ENCODE data around the gene TMEM52B.

The TMEM52B gene

DNA sequence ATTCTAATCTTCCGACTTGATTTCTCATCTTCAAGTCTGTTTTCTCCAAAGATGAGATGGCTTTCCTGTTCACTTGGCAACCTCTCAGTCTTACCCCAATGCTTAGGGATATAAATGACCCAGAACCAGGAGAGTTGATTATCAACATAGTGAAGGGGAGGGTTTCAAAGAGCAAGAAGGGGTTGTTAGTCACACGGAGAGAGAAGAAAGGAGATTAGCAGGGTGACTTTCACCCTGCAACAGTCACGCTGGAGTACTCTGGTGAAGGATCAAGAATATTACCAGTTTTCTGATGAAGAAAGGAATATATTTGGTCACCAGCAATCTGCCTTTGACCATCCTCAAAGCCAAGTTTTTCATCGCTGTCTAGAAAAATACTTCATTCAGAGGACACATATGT, at the start of gene TMEM52B:
Gene TMEM52B (plus strand): TSS at position 212 of the 400 bp plus-strand sequence. CDS start 543 bp downstream, outside the sequence.
- Histone ChIP-seq H3K4me3 (ENCODE audit: low read length) (no peak within 1 kb of the TSS), H3K9ac (ENCODE audit: low read length) (no peak within 1 kb of the TSS), H3K4me1 (ENCODE audit: control insufficient read depth, insufficient read depth, low read length) (no peaks in the 10 kb centered on the region), H3K27me3 (ENCODE audit: control insufficient read depth, insufficient read depth, low read length) (no peaks in the 10 kb centered on the region), H3K27ac (ENCODE audit: low read depth, low read length) (no peak within 1 kb of the TSS), H3K36me3 (ENCODE audit: control insufficient read depth, insufficient read depth, low read length) (no peaks in the 10 kb centered on the region)

DNA sequence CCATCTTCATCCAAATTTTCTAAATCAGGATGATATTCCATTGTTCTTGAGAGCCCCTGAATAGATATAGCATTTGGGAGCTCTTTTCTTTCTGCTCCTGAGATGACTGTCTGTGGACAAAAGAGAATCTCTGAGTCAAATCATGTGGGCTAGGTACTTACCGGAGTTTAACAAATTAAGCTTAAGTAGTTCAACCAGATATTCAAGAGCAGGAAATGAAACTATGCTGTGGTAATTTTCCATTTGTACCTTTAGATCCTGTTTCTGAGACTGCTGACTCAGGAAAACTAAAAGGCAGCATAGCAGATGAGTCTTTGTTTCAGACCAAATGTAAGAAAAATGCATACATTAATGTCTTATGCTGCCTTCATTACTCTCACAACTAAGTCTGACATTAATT, 48.8 kb upstream of the TMEM52B start, which contains the start of gene CLEC7A:
Gene CLEC7A (minus strand): TSS at position 158 of the 400 bp plus-strand sequence. CDS start 117 bp downstream, at position 41.
- Histone ChIP-seq H3K9ac (ENCODE audit: low read length) (no peak within 1 kb of the TSS), H3K4me1 (ENCODE audit: control insufficient read depth, insufficient read depth, low read length) (no peaks in the 10 kb centered on the region), H3K4me3 (ENCODE audit: low read length) (no peak within 1 kb of the TSS), H3K36me3 (ENCODE audit: control insufficient read depth, insufficient read depth, low read length) (no peaks in the 10 kb centered on the region), H3K27ac (ENCODE audit: low read depth, low read length) (no peak within 1 kb of the TSS), H3K27me3 (ENCODE audit: control insufficient read depth, insufficient read depth, low read length) (no peaks in the 10 kb centered on the region)

DNA sequence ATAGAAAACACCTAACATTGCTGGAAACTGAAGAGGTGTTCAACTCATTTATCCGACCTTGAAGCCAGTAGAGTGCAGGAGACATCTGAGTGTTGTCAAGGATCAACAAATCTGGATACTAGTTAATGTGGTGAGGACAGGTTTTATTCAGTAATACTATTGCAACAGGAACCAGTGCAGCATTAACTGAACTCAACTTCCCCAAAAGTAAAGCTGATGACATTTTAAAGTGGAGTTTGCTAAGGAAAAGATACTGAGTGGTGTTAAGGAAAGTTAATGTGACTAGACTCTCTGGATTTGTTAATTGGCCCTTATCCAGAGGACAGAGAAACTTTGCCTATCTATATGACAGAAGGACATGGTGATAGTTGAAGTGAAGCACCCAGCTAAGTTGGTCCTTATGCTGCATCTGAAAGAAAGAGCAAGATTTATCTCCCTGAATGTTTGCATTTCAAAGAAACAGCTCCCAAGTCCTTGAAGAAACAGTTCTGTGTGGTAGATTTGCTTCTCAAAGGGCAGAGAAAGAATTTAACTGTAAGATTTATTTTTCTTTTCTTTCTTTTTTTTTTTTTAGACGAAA, 47.6 kb upstream of the TMEM52B start:
- Histone ChIP-seq H3K4me3 (ENCODE audit: low read length) (no peak overlapping the region), H3K9ac (ENCODE audit: low read length) (no peak overlapping the region), H3K4me1 (ENCODE audit: control insufficient read depth, insufficient read depth, low read length) (no peaks in the 10 kb centered on the region), H3K27me3 (ENCODE audit: control insufficient read depth, insufficient read depth, low read length) (no peaks in the 10 kb centered on the region), H3K27ac (ENCODE audit: low read depth, low read length) (no peak overlapping the region), H3K36me3 (ENCODE audit: control insufficient read depth, insufficient read depth, low read length) (no peaks in the 10 kb centered on the region)

DNA sequence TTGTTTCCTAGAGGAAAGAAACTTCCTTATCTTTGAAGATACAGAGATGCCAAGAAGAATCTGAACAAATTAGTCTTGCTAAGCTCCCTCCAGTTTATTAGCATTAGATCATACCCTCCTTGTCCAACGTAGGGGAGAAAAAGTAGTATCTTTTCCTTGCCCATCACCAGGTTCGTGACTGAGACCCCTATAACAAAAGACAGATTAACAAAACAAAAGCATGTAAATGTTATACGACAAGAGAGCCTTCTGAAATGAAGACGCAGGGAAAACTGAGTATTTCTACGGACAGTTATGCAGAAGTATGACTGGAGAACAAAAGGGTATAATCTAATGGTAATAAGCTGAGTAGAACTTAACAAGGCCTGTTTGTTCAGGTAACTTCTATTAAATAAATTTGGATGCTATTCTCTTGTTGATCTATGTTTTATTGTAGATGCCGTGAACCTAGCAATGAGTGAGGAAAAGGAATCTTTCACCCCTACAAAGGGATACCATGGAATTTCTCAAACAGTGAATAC, 45.9 kb upstream of the TMEM52B start:
- H3K9ac ChIP-seq (ENCODE audit: low read length) = no peak overlapping the region
- no peak overlapping the region for H3K27ac ChIP-seq (ENCODE audit: low read depth, low read length)
- no peak overlapping the region for H3K4me3 ChIP-seq (ENCODE audit: low read length)
- H3K27me3 ChIP-seq (ENCODE audit: control insufficient read depth, insufficient read depth, low read length) = no peaks in the 10 kb centered on the region
- no peaks in the 10 kb centered on the region for H3K36me3 ChIP-seq (ENCODE audit: control insufficient read depth, insufficient read depth, low read length)
- no peaks in the 10 kb centered on the region for H3K4me1 ChIP-seq (ENCODE audit: control insufficient read depth, insufficient read depth, low read length)

DNA sequence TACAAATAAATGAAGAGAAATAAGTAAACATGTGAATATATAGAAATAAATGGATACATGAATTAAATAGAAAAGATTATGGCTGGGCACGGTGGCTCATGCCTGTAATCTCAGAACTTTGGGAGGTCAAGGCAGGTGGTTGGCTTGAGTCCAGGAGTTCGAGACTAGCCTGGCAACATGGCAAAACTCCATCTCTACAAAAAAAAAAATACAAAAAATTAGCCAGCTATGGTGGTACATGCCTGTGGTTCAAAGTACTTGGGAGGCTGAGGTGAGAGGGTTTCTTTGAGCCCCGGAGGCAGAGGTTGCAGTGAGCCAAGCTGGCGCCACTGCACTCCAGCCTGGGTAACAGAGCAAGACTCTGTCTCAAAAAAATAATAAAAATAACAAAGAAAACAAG, 43.7 kb upstream of the TMEM52B start:
- no peak overlapping the region for H3K27ac ChIP-seq (ENCODE audit: low read depth, low read length)
- H3K4me1 ChIP-seq (ENCODE audit: control insufficient read depth, insufficient read depth, low read length) = no peaks in the 10 kb centered on the region
- no peaks in the 10 kb centered on the region for H3K36me3 ChIP-seq (ENCODE audit: control insufficient read depth, insufficient read depth, low read length)
- H3K4me3 ChIP-seq (ENCODE audit: low read length) = no peak overlapping the region
- no peaks in the 10 kb centered on the region for H3K27me3 ChIP-seq (ENCODE audit: control insufficient read depth, insufficient read depth, low read length)
- no peak overlapping the region for H3K9ac ChIP-seq (ENCODE audit: low read length)

DNA sequence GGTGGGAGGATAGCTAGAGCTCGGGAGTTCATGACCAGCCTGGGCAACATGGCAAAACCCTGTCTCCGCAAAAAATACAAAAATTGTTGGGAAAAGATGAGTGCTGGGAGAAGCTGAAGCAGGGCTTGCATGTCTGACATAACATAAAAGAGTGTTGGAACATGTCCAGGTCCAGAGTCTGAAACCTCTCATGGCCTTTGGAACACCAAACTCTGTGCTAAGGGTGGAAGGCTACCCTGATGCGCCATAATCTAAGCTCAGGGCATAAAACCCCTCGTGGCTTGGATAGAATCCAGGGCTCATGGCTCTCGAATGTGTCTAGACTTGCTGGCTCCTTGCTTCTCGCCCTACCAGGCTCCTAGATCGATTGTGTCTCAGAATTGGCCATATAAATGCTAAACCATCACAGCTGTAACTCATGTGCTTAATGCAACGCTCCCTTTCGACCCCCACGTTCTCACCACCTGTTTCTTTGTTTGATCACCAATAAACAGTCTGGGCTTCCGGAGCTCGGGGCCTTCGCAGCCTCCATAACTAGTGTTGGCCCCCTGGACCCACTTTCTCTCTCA, 42.1 kb upstream of the TMEM52B start:
- Histone ChIP-seq H3K27me3 (ENCODE audit: control insufficient read depth, insufficient read depth, low read length) (no peaks in the 10 kb centered on the region), H3K4me3 (ENCODE audit: low read length) (no peak overlapping the region), H3K9ac (ENCODE audit: low read length) (no peak overlapping the region), H3K4me1 (ENCODE audit: control insufficient read depth, insufficient read depth, low read length) (no peaks in the 10 kb centered on the region), H3K27ac (ENCODE audit: low read depth, low read length) (no peak overlapping the region), H3K36me3 (ENCODE audit: control insufficient read depth, insufficient read depth, low read length) (no peaks in the 10 kb centered on the region)

DNA sequence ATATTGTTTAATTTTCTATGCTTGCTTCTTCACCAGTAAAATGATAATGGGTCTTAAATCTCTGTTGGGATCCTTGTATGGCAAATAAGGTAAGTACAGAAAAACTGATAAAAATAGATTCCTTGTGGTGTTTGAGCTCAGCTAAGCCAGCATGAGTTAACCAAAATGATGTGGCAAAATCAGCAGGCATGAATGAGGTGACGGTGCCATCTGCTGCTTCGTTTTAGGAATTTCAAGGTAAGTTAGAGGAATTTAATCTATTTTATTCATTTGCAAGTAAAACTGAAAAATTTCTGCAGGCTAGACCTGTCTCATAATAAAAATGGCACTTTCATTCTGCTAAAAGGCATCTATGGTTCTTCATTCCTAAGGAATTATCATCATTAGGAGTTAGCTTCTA, 38.8 kb upstream of the TMEM52B start:
- Histone ChIP-seq H3K4me1 (ENCODE audit: control insufficient read depth, insufficient read depth, low read length) (no peaks in the 10 kb centered on the region), H3K4me3 (ENCODE audit: low read length) (no peak overlapping the region), H3K27me3 (ENCODE audit: control insufficient read depth, insufficient read depth, low read length) (no peaks in the 10 kb centered on the region), H3K9ac (ENCODE audit: low read length) (no peak overlapping the region), H3K36me3 (ENCODE audit: control insufficient read depth, insufficient read depth, low read length) (no peaks in the 10 kb centered on the region), H3K27ac (ENCODE audit: low read depth, low read length) (no peak overlapping the region)

DNA sequence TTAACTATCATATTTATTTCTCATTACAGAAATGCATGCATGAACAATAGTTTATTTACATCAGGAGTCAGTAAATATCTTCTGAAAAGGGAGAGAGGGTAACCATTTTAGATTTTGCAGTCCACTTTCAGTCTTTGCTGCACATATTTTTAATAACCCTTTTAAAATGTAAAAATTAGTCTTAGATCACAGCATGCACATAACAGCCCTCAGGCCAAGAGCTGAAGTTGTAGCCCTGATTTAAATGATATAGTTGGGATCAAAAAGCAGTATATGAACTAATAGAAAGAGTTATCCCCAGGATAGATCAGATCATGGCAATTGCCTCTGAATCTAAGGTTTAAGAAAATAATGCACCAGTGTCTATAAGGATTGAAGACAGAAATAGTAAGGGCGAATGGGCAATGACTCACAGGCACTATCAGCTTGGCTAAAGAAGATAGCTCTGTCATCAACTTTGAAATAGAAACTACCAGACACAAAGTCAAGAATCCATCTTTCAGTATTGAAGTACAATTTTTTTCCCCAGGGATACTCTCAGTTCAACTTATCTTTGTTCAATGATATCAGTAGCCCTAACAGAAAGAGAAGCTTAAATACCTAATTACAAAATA, 35.7 kb upstream of the TMEM52B start:
- Histone ChIP-seq H3K4me1 (ENCODE audit: control insufficient read depth, insufficient read depth, low read length) (no peaks in the 10 kb centered on the region), H3K9ac (ENCODE audit: low read length) (no peak overlapping the region), H3K4me3 (ENCODE audit: low read length) (no peak overlapping the region), H3K27ac (ENCODE audit: low read depth, low read length) (no peak overlapping the region), H3K36me3 (ENCODE audit: control insufficient read depth, insufficient read depth, low read length) (no peaks in the 10 kb centered on the region), H3K27me3 (ENCODE audit: control insufficient read depth, insufficient read depth, low read length) (no peaks in the 10 kb centered on the region)

DNA sequence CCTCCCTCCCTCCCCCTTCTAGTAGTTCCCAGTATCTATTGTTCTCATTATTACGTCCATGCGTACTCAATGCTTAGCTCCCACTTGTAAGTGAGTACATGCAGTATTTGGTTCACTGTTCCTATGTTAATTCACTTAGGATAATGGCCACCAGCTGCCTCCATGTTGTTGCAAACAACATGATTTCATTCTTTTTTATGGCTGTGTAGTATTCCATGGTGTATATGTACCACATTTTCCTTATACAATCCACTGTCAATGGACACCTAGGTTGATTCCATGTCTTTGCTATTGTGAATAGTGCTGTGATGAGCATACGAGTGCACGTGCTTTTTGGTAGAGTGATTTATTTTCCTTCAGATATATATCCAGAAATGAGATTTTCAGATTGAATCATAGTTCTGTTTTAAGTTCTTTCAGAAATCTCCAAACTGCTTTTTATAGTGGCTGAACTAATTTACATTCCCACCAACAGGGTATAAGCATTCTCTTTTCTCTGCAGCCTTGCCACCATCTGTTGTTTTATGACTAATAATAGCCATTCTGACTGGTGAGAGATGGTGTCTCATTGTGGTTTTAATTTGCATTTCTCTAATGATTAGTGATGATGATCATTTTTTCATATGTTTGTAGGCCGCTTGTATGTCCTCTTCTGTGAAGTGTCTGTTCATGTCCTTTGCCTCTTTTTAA, 31.0 kb upstream of the TMEM52B start:
- no peaks in the 10 kb centered on the region for H3K4me1 ChIP-seq (ENCODE audit: control insufficient read depth, insufficient read depth, low read length)

DNA sequence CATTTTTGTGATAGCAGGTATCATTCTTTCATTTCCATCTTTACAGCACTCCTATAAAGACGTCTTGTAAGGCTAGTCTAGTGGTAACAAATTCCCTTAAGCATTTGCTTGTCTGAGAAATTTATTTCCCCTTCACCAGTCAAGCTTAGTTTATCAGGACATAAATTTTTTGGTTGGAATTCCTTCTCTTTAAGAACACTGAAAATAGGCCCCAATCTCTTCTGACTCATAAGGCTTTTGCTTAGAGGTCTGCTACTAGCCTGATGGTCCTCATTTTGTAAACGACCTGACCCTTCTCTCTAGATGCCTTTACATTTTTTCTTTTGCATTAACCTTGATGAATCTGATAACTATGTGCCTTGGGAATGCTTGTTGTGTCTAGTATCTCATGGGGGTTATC, 27.2 kb upstream of the TMEM52B start:
- no peaks in the 10 kb centered on the region for H3K27me3 ChIP-seq (ENCODE audit: control insufficient read depth, insufficient read depth, low read length)
- H3K36me3 ChIP-seq (ENCODE audit: control insufficient read depth, insufficient read depth, low read length) = no peaks in the 10 kb centered on the region
- no peak overlapping the region for H3K9ac ChIP-seq (ENCODE audit: low read length)
- no peak overlapping the region for H3K4me3 ChIP-seq (ENCODE audit: low read length)
- no peak overlapping the region for H3K27ac ChIP-seq (ENCODE audit: low read depth, low read length)
- H3K4me1 ChIP-seq (ENCODE audit: control insufficient read depth, insufficient read depth, low read length) = no peaks in the 10 kb centered on the region

More for the DNA sequence above, 31.0 kb upstream of the TMEM52B start:
- H3K27me3 ChIP-seq (ENCODE audit: control insufficient read depth, insufficient read depth, low read length) = no peaks in the 10 kb centered on the region
- H3K36me3 ChIP-seq (ENCODE audit: control insufficient read depth, insufficient read depth, low read length) = no peaks in the 10 kb centered on the region
- H3K4me3 ChIP-seq (ENCODE audit: low read length) = no peak overlapping the region
- H3K27ac ChIP-seq (ENCODE audit: low read depth, low read length) = no peak overlapping the region
- no peak overlapping the region for H3K9ac ChIP-seq (ENCODE audit: low read length)

DNA sequence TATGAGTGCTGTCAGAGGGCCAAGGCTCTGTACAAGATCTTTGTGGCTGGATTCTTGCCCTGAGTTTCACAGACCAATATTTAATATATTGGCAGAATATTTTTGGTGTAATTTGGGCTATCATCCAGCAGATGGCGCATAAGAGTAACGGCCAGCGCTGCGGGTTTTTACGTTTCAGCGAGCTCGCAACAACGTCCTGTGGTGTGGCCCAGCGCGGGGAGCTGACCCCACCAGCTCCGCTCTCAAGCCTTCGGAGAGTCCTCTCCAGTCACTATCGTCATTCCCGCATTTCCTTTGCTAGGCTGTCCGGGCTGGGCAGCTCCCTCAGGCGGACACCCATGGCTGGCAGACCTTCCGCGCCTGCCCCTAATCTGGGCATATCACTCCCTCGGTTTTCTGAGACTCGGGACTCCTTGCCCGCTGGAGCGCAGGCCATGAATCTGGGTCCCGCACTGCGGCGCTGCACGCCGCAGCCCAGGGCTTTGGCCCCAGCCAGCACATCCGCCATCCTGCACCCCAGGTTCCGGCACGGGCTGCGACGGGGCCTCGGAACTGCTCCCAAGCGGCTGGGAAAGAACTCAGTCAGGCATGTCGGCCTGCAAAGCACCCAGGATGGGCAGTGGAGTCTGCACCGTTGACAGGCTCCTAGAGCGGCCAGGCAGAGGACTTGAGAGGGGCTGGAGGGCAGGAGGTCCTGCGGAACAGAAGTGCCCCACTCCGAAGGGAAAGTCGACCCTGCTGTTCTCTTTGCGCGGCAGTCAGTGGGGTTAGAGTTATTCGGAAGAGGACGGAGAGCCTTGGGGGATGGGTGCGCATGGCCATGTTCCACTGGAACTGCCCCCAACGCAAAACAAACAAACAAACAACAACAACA, 25.3 kb upstream of the TMEM52B start:
- H3K27ac ChIP-seq (ENCODE audit: low read depth, low read length) = peak overlapping the region; percentile 80
- H3K27me3 ChIP-seq (ENCODE audit: control insufficient read depth, insufficient read depth, low read length) = no peaks in the 10 kb centered on the region
- no peaks in the 10 kb centered on the region for H3K4me1 ChIP-seq (ENCODE audit: control insufficient read depth, insufficient read depth, low read length)
- H3K36me3 ChIP-seq (ENCODE audit: control insufficient read depth, insufficient read depth, low read length) = no peaks in the 10 kb centered on the region
- H3K9ac ChIP-seq (ENCODE audit: low read length) = peak overlapping the region; percentile 51
- H3K4me3 ChIP-seq (ENCODE audit: low read length) = peak overlapping the region; percentile 88

DNA sequence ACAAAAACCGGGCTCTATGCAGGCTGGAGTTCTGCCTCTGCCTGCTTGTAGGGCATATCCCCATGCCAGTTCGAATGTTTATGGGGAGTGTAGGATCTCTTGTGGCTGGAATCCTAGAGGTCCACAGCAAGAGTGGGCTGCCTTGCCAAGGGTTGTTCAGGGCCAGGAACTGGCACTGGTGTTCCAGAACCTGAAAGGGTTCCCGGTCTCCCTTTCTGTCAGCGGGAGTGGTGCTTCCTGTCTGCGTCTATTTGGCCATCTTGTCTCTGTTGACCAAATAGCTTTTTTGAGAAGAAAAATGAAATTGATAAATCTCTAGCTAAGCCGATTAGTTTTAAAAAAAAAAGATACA, 24.7 kb upstream of the TMEM52B start:
- H3K27ac ChIP-seq (ENCODE audit: low read depth, low read length) = peak overlapping the region; percentile 80
- no peaks in the 10 kb centered on the region for H3K4me1 ChIP-seq (ENCODE audit: control insufficient read depth, insufficient read depth, low read length)
- peak overlapping the region; percentile 88 for H3K4me3 ChIP-seq (ENCODE audit: low read length)
- H3K9ac ChIP-seq (ENCODE audit: low read length) = no peak overlapping the region
- no peaks in the 10 kb centered on the region for H3K27me3 ChIP-seq (ENCODE audit: control insufficient read depth, insufficient read depth, low read length)
- H3K36me3 ChIP-seq (ENCODE audit: control insufficient read depth, insufficient read depth, low read length) = no peaks in the 10 kb centered on the region
